GM21737 (cell line): ENCODE results near the gene ITGAE.

ENCODE experiments used
- ATAC-seq: cut with Tn5 transposase; IDR thresholded peaks from one replicate; pipeline ENCODE4 v1.9.1; 2021; ENCODE audit warnings: mild to moderate bottlenecking, moderate library complexity; ENCODE audit not compliant: unreplicated experiment

ITGAE gene

GRCh38 chr17:3678095-3678820 is 122.7 kb downstream of the ITGAE start:
- ATAC-seq: no peak

DNA sequence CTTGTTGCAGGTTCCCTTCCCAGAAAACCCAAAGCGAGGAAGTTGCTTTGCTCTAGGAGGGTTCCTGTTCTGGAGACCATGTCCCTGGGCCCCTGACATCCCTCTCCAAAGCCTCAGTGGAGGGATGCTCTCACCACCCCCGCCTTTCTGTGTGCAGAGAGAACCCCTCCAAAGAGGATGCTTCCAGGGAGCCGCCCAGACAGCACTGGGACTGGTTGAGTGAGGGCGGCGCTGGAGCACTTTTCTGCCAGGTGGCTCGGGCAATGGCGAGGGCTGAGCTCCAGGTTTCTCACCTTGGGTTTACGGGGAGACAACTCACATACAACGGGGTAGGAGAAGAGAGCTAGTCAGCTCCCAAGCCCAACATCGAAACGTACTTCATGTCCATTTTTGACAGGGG is 125.1 kb downstream of the ITGAE start:
- ATAC-seq: no peak

DNA sequence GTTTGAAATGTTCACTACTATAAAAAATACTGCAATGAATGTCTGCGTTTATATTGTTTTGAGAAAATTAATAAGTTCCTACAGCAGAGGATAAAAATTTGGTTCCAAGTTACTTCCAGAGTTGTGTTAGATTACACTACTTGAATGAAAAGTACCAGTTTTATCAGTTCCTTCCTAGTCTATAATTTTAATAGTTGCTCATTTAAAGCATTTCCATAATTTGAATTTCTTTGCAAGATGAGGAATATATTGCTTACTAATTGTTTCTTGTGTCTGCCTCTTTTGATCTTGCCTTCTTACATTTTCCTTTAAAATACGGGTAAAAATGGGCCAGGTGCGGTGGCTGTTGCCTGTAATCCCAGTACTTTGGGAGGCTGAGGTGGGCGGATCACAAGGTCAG is 128.4 kb downstream of the ITGAE start:
- no peak for ATAC-seq

DNA sequence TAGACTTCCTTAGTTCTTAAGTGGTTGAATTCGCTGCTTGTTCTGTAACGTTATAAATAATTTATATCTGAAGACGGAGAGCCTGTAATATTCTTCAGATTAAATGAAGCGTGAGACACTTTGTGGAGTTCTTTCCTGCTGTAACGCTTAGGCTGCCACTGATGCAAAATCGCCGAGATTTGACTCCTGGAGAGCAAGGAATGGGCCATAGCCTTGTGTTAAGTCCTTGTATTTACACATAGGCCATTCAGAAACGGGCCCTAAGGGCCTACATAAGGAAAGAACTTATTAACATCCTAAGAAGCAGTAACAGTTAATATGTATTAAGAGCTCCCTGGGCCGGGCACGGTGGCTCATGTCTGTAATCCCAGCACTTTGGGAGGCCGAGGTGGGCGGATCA is 131.4 kb downstream of the ITGAE start:
- no peak for ATAC-seq

DNA sequence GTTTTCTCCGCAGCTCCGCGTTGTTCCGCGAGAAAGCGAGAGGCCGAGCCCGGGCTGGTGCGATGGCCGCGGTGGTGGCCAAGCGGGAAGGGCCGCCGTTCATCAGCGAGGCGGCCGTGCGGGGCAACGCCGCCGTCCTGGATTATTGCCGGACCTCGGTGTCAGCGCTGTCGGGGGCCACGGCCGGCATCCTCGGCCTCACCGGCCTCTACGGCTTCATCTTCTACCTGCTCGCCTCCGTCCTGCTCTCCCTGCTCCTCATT is 132.0 kb downstream of the ITGAE start:
- no peak for ATAC-seq

GRCh38 chr17:3668279-3669084 is 132.5 kb downstream of the ITGAE start, which contains the start of the genes EMC6 and TAX1BP3:
EMC6 (plus strand) TSS chr17:3668812; CDS start chr17:3669147, 335 bp downstream.
TAX1BP3 (minus strand) TSS chr17:3668578; CDS start chr17:3668526, 52 bp downstream.
- peak; percentile 83 for ATAC-seq

GRCh38 chr17:3667366-3668278 is 133.4 kb downstream of the ITGAE start:
- peak; percentile 15 for ATAC-seq

- no peak for ATAC-seq
Measured at GRCh38 chr17:3666516-3666915, 134.5 kb downstream of the ITGAE start.

GRCh38 chr17:3665834-3666233 is 135.2 kb downstream of the ITGAE start:
- ATAC-seq: no peak
